H54 (cell line): Measurements from ENCODE around the gene TSPEAR.

Experiments
- DNase-seq: peaks from one replicate; pipeline ENCODE4 v3.0.0; 2011; ENCODE audit warnings: low spot score, mixed read lengths; ENCODE audit not compliant: insufficient read length
- FAIRE-seq: peaks from 3 replicates; lab custom pipeline; 2011; peaks lifted over from hg19 to GRCh38; lab: Jason Lieb, UNC
- POLR2A ChIP-seq: IDR thresholded peaks from 2 replicates; pipeline ENCODE4 v1.6.1; 2011; ENCODE audit warnings: low read depth, mild to moderate bottlenecking, low read length

TSPEAR gene

DNA sequence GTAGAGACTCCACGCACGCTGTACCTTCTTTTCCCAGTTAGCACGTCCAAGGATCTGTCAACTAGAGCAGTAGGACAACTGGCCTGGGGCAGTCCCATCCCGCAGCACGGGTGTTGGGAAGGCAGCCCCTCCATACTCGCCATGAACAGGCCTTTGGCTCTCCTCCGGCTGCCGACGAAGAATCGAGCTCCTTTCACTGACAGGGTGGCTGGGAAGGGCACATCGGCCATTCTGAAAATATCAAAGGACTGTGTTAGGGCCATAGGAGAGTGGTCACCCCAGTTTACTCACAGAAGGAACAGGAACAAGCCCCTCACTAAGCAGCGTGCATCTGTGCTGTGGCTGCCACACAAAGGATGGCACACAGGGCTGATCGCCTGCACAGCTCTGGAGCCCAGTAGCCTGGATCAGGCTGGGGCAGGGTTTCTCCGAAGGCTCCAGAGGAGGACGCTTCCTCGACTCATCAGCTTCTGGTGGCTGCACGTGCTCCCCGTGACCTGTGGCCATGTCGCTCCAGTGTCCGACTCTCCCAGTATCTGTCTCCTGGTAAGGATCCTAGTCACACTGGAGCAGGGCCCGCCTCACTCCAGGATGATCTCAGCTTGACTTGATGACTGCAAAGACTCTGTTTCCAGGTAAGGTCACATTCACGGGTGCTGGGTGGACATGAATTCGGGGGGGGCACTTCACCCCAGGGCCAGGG lies 180.3 kb downstream of the TSPEAR start:
- DNase-seq, result no peak
- no peak for TF ChIP-seq POLR2A
- FAIRE-seq, result no peak

DNA sequence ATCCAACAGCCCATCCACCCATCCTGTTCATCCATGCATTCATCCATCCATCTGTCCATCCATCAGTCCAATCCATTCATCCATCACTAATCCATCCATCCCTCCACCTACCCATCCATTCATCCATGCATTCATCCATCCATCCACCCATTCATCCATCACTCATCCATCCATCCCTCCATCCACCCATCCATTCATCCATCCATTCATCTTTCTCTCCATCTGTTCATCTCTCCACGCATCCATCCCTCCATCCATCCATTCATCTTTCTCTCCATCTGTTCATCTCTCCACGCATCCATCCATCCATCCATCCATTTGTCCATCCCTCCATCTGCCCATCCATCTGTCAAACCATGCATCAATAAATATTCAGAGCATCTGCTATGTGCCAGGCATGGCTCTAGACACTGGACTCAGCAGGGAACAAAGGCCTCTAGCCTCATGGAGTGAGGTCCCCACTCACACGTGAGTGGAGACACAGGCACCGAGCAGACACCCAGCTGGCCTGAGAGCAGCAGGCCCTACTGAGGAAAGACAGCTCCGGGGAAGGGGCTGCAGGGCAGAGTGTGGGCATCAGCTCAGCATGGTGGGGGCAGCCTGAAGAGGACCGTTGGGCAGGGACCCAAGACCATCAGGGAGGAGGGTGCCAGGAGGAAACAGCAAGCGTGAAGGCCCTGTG lies 181.0 kb downstream of the TSPEAR start:
- no peak for TF ChIP-seq POLR2A
- FAIRE-seq, result no peak
- DNase-seq, result no peak

DNA sequence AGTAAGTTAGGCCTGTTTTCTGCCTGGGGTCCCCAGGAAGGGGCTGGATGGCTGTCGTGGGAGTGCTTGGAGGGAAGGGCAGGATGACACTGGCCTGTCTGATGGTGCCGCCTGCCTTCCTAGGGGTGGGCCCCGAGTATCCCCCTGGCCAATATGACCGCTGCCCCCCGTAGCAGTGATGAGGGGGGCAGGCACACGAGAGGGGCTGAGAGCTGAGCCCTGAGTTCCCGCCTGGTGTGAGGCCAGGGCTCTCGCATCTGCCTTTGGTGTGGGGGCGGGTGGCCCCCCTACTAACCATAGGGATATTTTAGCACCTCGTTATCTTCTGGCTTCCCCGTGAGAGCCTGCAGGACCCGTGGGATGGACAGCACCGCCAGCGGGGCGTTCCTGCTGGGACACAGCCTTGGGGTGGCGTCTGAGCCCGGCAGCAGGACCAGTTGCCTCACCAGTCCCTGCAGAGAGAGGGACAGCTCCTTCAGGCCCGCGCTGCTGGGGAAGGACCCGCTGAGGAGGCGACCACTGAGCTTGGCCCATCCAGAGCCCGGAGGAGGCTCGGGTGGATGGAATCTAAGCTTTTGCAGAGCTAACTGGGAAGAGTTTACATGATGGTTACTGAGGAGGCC lies 181.8 kb downstream of the TSPEAR start:
- FAIRE-seq (no peak), DNase-seq (no peak)
- no peak for TF ChIP-seq POLR2A

DNA sequence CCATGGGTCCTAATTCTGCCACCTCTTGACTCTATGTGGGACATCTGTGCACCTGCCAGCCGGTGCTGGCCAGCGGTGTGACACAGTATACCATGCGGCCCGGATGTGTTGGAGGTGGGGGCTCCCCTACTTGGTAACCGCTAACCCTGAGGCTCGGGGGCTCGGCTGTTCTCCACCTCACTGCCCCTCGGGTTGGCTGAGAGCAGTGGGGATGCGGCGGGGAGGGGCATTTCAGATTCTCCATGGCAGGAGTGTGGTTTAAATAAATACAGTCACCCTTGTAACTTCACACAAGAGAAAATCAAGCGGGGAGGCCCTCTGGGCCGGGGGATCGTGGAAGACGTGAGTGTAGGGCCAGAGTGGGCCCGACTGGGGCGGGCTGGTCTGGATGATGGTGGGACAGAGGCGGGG lies 182.4 kb downstream of the TSPEAR start:
- DNase-seq (no peak), FAIRE-seq (no peak)
- TF ChIP-seq POLR2A, result no peak

DNA sequence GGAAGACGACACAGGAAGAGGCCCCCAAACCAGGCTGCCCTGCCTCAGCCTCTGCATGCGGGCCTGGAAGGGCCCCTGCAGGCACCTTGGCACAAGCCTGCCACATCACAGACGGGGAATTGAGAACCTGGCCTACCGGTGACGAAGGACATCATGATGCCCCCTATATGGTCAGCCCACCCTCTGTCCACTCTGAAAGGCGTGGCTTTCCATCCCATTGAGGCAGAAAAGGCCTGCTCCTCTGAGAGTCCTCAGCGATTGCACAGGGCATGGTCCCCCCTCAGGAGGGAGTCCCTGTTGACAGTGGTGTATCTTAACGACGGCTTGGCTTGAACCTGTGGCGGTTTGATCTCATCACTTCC lies 182.8 kb downstream of the TSPEAR start:
- FAIRE-seq (no peak), DNase-seq (no peak)
- TF ChIP-seq POLR2A, result no peak

DNA sequence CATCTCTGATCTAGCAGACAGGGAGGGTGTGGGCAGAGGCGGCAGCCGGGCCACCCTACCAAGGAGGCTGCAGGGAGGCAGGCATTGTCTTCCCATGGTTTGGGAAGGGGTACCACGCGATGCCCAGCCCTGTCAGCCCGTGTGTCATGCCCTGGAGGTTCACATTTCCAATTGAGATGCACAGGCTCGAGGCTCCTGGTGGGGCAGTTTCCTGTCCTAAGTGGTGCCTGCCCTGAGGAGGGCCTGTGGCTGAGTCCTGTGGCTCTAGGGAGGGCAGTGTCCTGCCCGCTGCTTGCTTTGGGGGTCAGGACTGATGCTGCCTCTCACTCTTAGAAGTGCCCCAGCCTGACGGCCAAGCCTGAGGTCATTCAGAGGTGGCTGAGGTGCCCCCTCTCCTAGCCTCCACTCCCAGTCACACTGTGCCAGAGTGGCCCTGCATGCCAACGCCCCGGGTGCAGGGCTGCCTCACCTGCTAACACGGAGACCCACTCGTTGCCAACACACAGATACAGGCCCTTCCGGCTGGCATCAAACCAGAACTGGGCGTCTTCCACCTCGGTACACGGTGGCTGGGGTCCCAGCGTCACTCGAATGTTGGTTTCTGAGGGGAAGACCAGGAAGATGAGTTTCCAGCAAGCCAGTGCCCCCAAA lies 183.3 kb downstream of the TSPEAR start:
- no peak for TF ChIP-seq POLR2A
- DNase-seq (no peak), FAIRE-seq (no peak)

DNA sequence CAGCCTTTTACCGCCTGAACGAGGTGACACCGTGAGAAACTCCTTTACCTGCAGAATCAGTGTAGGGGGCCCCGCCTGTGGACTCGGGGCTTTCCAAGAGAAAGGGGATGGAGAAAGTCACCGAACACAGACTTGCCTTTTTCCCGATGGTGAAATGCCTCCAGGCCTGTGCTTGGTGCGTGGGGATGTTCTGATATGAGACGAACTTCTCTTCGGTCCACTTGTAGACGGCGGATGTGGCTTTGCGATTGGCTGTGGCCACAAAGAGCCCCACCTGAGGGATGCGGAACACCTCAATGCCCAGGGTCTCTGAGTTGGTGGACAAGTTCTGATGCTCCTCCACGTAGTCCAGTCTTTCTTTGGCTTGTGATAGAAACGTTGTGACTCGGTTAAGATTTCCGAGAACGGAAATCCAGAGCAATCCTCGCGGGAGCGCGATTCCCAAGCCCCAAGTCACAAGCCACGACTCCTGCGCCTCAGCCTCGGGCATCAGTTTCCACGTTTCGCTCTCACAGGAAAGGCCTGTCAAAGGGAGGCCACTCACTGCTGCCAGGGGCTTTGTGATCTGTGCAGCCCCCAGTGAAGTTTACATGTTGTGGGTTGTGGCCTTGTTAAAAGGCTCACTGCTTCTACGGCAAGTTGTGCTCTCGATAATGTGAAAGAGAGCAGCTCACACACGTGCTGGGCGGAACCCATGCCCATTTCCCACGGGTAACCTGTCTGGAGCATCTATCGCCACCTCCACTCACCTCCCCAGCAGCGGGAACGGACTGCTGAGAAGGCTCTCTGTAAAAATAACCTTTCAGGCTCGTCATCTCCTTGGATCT lies 184.0 kb downstream of the TSPEAR start:
- FAIRE-seq (no peak), DNase-seq (no peak)
- no peak for TF ChIP-seq POLR2A

DNA sequence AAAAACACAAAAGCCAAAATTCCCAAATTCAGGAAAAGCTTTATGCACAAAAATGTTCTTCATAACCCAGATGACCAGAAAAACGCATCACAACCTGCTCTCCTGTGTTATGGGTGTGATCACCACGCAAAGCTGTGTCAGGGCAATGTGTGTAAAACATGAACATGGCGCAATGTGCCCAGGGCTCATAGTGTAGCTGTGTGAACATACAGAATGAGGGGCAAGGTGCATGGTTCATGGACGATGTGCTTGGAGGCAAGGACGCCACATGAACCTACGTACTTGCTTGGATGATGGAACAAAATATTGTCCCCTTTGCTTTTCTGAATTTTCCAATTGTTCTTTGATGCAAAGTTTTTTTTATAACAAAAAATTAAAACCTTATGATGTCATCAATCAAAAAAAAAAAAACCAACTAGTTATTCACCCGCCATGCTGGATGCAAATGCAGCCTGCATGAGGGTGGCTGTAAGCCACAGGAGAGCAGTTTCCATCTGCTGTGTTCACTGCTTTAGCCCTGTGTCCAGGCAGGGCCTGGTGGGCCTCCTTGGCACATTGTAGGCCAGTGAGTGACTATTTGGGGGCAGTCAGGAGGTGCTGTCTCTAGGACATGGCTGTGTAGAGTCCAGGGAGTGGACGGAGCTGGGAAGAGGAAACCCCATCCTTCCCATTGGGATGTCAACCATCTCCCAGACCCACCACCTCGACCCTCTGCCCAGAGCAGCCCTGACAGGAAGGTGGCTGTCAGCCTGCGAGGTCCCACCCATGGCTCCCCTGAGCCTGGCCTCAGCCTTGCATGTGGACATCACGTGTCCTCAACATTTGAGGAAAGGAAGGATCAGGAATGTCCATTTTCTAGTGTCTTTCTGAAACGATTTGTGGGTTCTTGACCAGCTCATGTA lies 185.0 kb downstream of the TSPEAR start:
- TF ChIP-seq POLR2A, result no peak
- FAIRE-seq (no peak), DNase-seq (no peak)

DNA sequence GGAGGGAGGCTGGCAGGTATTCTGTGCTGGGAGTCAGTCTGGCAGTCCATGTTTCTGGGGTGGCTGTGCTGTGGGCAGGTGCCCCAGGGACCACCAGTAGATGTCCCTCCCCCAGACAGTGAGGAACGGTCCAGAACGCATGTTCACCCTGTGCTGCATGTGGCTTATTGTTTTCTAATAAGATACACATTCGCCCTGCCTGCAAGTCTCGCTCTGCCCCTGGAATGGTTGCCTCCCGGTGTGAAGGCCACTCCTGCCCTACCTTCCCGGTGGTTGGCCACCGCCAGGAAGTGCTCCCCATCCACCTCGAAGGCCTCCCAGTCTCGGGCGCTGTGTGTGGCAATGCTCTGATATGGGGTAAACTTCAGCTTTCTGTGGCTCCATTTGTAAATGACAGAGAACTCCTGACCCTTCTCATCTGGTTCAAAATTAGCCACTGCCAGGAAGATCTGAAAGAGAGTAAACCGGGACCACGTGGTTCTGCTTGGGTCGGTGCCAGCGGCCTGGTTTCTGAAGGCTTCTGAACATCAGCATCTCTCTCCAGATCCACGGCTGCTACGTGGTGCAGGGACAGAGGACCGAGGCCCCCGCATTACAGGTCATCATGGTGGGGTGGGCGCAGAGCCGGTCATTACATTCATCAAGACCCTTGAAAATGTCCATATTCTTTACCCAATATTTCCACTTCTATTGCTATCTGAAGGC lies 185.8 kb downstream of the TSPEAR start:
- FAIRE-seq, result no peak
- TF ChIP-seq POLR2A, result no peak
- no peak for DNase-seq

DNA sequence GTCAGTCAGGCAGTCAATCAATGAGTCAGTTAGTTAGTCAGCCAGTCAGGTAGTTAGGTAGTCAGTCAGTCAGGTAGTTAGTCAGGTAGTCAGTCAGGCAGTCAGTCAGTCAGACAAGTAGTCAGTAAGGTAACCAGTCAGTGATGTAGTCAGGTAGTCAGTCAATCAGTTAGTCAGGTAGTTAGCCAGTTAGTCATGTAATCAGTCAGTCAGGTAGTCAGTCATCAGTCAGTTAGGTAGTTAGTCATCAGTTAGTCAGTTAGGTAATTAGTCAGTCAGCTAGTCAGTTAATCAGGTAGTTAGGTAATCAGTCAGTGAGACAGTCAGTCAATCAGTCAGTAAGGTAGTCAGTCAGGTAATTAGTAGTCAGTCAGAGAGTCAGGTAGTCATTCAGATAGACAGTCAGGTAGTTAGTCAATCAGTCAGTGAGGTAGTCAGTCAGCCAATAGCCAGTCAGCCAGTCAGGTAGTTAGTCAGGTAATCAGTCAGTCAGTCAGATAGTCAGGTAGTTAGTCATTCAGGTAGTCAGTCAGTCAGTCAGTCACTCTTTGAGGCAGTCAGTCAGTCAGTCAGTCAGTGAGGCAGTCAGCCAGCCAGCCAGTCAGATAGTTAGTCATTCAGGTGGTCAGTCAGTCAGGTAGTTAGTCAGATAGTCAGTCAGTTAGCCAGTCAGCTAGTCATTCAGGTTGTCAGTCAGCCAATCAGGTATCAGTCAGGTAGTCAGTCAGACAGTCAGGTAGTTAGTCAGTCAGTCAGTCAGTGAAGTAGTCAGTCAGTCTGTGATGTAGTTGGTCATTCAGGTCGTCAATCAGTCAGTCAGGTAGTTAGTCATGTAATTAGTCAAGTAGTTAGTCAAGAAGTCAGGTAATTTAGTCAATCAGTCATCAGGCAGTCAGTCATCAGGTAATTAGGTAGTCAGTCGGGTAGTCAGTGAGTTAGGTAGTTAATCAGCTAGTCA lies 186.7 kb downstream of the TSPEAR start:
- FAIRE-seq, result no peak
- no peak for TF ChIP-seq POLR2A
- DNase-seq, result no peak
